ENCODE results near the gene ARSA.

ARSA gene

GRCh38 chr22:50575426-50575941, 52.5 kb downstream of the ARSA start:
- no peaks in the 10 kb centered on the region for H4K20me1 ChIP-seq (ENCODE audit: insufficient read depth)
- no peaks in the 10 kb centered on the region for H3K27me3 ChIP-seq (ENCODE audit: insufficient read depth, low read depth)
- no peak overlapping the region for H3K4me2 ChIP-seq
- H3K4me1 ChIP-seq (ENCODE audit: low read depth, poor library complexity, severe bottlenecking) = no peaks in the 10 kb centered on the region
- H3K27ac ChIP-seq = no peak overlapping the region
- H2AFZ ChIP-seq (ENCODE audit: low read depth) = no peak overlapping the region
- no peak overlapping the region for H3K9ac ChIP-seq
- H3K79me2 ChIP-seq (ENCODE audit: insufficient read depth, low read depth) = no peaks in the 10 kb centered on the region
- TF ChIP-seq CTCF (conservative IDR thresholded peaks at IDR 0.05; ENCODE audit: low read depth, low read length) = no peak
- no peaks in the 10 kb centered on the region for H3K36me3 ChIP-seq (ENCODE audit: insufficient read depth)
- no peak overlapping the region for H3K4me3 ChIP-seq (IDR thresholded peaks at IDR 0.05; ENCODE audit: insufficient read depth, low read depth, low read length)

Measured in KMS-11 (cell line).